Liver (tissue), 9 donors: ENCODE measurements around the gene MELTF. TPM values are rescaled to one million over a fixed set of nuclear protein-coding genes. Genes with fewer than 3 reads are reported as not detected.

ENCODE experiments used
- DNase-seq: peaks from one replicate; pipeline ENCODE4 v3.0.0-alpha.2; 2017; ENCODE audit warnings: low spot score
- H3K27ac ChIP-seq, 2 donors: one replicate each; pipeline ENCODE4 v1.7.0; 2013; ENCODE audit warnings: inconsistent platforms in 2 of 2, low read length in 2 of 2, control low read depth in 1 of 2, low read depth in 1 of 2, mild to moderate bottlenecking in 1 of 2
- H3K27me3 ChIP-seq, 4 donors: one replicate each; pipeline versions ENCODE4 v1.6.1 to v1.7.0; 2013; ENCODE audit warnings: low read length in 3 of 4, inconsistent platforms in 1 of 4, mild to moderate bottlenecking in 1 of 4, moderate library complexity in 1 of 4; ENCODE audit not compliant: control insufficient read depth in 4 of 4, insufficient read depth in 4 of 4
- H3K36me3 ChIP-seq, 4 donors: one replicate each; pipeline versions ENCODE4 v1.6.1 to v1.7.0; 2013; ENCODE audit warnings: low read length in 3 of 4, mild to moderate bottlenecking in 3 of 4, low read depth in 1 of 4, moderate library complexity in 1 of 4; ENCODE audit not compliant: control insufficient read depth in 4 of 4, insufficient read depth in 3 of 4
- H3K4me1 ChIP-seq, 4 donors: one replicate each; pipeline versions ENCODE4 v1.6.1 to v1.7.0; 2013; ENCODE audit warnings: low read length in 3 of 4, mild to moderate bottlenecking in 3 of 4, moderate library complexity in 1 of 4; ENCODE audit not compliant: control insufficient read depth in 4 of 4, insufficient read depth in 4 of 4
- H3K4me3 ChIP-seq, 3 donors: one replicate each; pipeline versions ENCODE4 v1.6.1 to v1.7.0; 2013; ENCODE audit warnings: low read length in 3 of 3, control low read depth in 1 of 3, low read depth in 1 of 3, mild to moderate bottlenecking in 1 of 3
- H3K9ac ChIP-seq, 2 donors: one replicate each; pipeline ENCODE4 v1.7.0; 2013; ENCODE audit warnings: low read length in 2 of 2, mild to moderate bottlenecking in 2 of 2, moderate library complexity in 2 of 2, control low read depth in 1 of 2, low read depth in 1 of 2
- H3K9me3 ChIP-seq, 4 donors: one replicate each; pipeline versions ENCODE4 v1.6.1 to v1.7.0; 2013; ENCODE audit warnings: low read length in 3 of 4; ENCODE audit not compliant: control insufficient read depth in 4 of 4
- EGR1 ChIP-seq, 2 donors: IDR thresholded peaks; 2 replicates each; pipeline ENCODE4 v1.6.1; 2016 to 2018; ENCODE audit warnings: antibody characterized with exemption in 2 of 2, low read depth in 2 of 2
- FOXA1 ChIP-seq: IDR thresholded peaks from 2 replicates; pipeline ENCODE4 v1.6.1; 2016; ENCODE audit warnings: antibody characterized with exemption
- FOXA2 ChIP-seq: IDR thresholded peaks from 2 replicates; pipeline ENCODE4 v1.6.1; 2016; ENCODE audit warnings: antibody characterized with exemption
- GABPA ChIP-seq, 2 donors: IDR thresholded peaks in 1 of 2; conservative IDR thresholded peaks in 1 of 2; 2 replicates each; pipeline ENCODE4 v1.6.1; 2016; ENCODE audit warnings: antibody characterized with exemption in 2 of 2, mild to moderate bottlenecking in 1 of 2, moderate library complexity in 1 of 2
- HNF4G ChIP-seq: IDR thresholded peaks from 2 replicates; pipeline ENCODE4 v1.6.1; 2016; ENCODE audit warnings: antibody characterized with exemption
- JUND ChIP-seq, 2 donors: IDR thresholded peaks; 2 replicates each; pipeline ENCODE4 v1.6.1; 2016; ENCODE audit warnings: antibody characterized with exemption in 2 of 2
- REST ChIP-seq: IDR thresholded peaks from 2 replicates; pipeline ENCODE4 v1.6.1; 2016; ENCODE audit warnings: antibody characterized with exemption, mild to moderate bottlenecking
- RXRA ChIP-seq, 2 donors: IDR thresholded peaks; 2 replicates each; pipeline ENCODE4 v1.6.1; 2017 to 2018; ENCODE audit warnings: antibody characterized with exemption in 2 of 2, mild to moderate bottlenecking in 1 of 2
- SP1 ChIP-seq: IDR thresholded peaks from 2 replicates; pipeline ENCODE4 v1.6.1; 2018; ENCODE audit warnings: antibody characterized with exemption, mild to moderate bottlenecking
- TAF1 ChIP-seq: conservative IDR thresholded peaks from 2 replicates; pipeline ENCODE4 v1.6.1; 2016; ENCODE audit warnings: antibody characterized with exemption, mild to moderate bottlenecking
- YY1 ChIP-seq: IDR thresholded peaks from 2 replicates; pipeline ENCODE4 v1.6.1; 2016; ENCODE audit warnings: antibody characterized with exemption, mild to moderate bottlenecking
- WGBS: extraction: QIAGEN DNeasy Blood & Tissue Kit; methylation state at CpG from one replicate; pipeline ENCODE4 v1.1.7; 2013; 5-methylcytosine and 5-hydroxymethylcytosine counted together
- polyA plus RNA-seq, 2 donors: library from polyadenylated mRNA; stranded (reverse) in 1 of 2; unstranded in 1 of 2; fragments of 200-250 nt in 1 of 2; fragments of >200 nt in 1 of 2; fragmentation: Nextera tagmentation in 1 of 2; extraction: Ambion mirVana in 1 of 2; gene quantifications; one replicate each; pipeline versions ENCODE4 v1.2.1 to v1.2.3, GENCODE V29; 2013 to 2015
- total RNA-seq, 2 donors: library from RNA; depleted of rRNA; stranded (reverse); fragments of >200 nt; gene quantifications; one replicate each; pipeline ENCODE4 v1.2.3, GENCODE V29; 2014
- donor health status: healthy.
- donor health status: healthy.
- donor health status: healthy.
- donor health status: healthy.
- donor health status: healthy.

MELTF gene
- total and polyA plus RNA-seq, 4 donors, result 0.14 to 1.2 (median 1.0) TPM

DNA sequence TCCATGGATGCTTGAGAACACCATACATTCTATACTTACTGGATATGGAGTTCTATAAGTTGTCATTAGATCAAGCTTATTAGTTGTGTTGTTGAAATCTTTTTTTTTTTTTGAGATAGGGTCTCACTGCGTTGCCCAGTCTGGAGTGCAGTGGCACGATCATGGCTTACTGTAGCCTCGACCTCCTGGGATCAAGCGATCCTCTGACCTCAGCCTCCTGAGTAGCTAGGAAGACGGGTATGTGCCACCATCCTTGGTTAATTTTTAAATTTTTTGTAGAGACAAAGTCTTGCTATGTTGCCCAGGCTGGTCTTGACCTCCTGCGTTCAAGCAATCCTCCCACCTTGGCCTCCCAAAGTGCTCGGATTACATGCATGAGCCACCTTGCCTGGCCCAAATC lies 74.8 kb downstream of the MELTF start:
- H3K36me3 ChIP-seq, result no peaks in the 10 kb centered on the region
- H3K4me1 ChIP-seq, result no peaks in the 10 kb centered on the region
- H3K9ac ChIP-seq, result no peak overlapping the region
- 87% methylated on average over 7 of the region's 7 CpGs for WGBS
- no peak overlapping the region for H3K4me3 ChIP-seq
- no peak for DNase-seq
- H3K27ac ChIP-seq, result no peak overlapping the region
- TF ChIP-seq FOXA2, result no peak
- TF ChIP-seq GABPA (IDR thresholded peaks at IDR 0.05 in 1 of 2, conservative IDR thresholded peaks at IDR 0.05 in 1 of 2), result no peak
- TF ChIP-seq TAF1, result no peak
- TF ChIP-seq FOXA1, result no peak
- TF ChIP-seq EGR1 (IDR thresholded peaks at IDR 0.05; ENCODE audit: low read depth in 2 of 2), result no peak
- no peak for TF ChIP-seq RXRA (IDR thresholded peaks at IDR 0.05)
- no peak for TF ChIP-seq JUND (IDR thresholded peaks at IDR 0.05)
- TF ChIP-seq SP1, result no peak
- TF ChIP-seq HNF4G, result no peak
- TF ChIP-seq REST, result no peak
- TF ChIP-seq YY1, result no peak
- no peaks in the 10 kb centered on the region for H3K27me3 ChIP-seq
- H3K9me3 ChIP-seq, result no peaks in the 10 kb centered on the region

Other genes with a start within 250 kb of the MELTF start
- 10 to 100 TPM; 21.6 to 26.9 TPM for gene SENP5, start 161.9 kb downstream of the MELTF start, total RNA-seq
- 1 to 10 TPM; 3.9 to 7.0 TPM for gene SENP5, start 161.9 kb downstream of the MELTF start, polyA plus RNA-seq
- 10 to 100 TPM; 18.9 to 19.2 TPM for gene NCBP2, start 87.3 kb downstream of the MELTF start, total RNA-seq
- gene NCBP2, start 87.3 kb downstream of the MELTF start, polyA plus RNA-seq, result 10 to 100 TPM; 16.2 to 17.3 TPM
- 1 to 10 TPM; 1.4 to 1.7 TPM for gene PIGZ, start 61.0 kb downstream of the MELTF start, total RNA-seq
- 1 to 10 TPM in 1 of 2 donors, under 1 TPM in 1; 0.99 to 2.4 TPM for gene PIGZ, start 61.0 kb downstream of the MELTF start, polyA plus RNA-seq